Fibroblast of villous mesenchyme (primary cell): Measurements from ENCODE around the gene PWWP2A. TPM values are rescaled to one million over a fixed set of nuclear protein-coding genes. Genes with fewer than 3 reads are reported as not detected.
"Not testable (repeated sequence)": the region's sequence is repeated elsewhere in the genome, so short reads cannot be mapped to it uniquely, and the experiment has no call there.

Experiments used
- DNase-seq: peaks from one replicate; pipeline ENCODE4 v3.0.0-alpha.2; 2010; ENCODE audit warnings: low read depth
- H3K4me3 ChIP-seq: 2 replicates; pipeline ENCODE4 v1.5.1; 2011; ENCODE audit warnings: low read depth, mild to moderate bottlenecking, low read length
- CTCF ChIP-seq: IDR thresholded peaks from 2 replicates; pipeline ENCODE4 v1.5.1; 2012; ENCODE audit warnings: low read depth, mild to moderate bottlenecking, low read length; ENCODE audit not compliant: insufficient read depth
- total RNA-seq: library from RNA; depleted of rRNA; stranded (reverse); fragments of >200 nt; gene quantifications from 2 replicates; pipeline ENCODE4 v1.2.3, GENCODE V29; 2012

The PWWP2A gene
- total RNA-seq, 1 donor = 25.5 TPM

DNA sequence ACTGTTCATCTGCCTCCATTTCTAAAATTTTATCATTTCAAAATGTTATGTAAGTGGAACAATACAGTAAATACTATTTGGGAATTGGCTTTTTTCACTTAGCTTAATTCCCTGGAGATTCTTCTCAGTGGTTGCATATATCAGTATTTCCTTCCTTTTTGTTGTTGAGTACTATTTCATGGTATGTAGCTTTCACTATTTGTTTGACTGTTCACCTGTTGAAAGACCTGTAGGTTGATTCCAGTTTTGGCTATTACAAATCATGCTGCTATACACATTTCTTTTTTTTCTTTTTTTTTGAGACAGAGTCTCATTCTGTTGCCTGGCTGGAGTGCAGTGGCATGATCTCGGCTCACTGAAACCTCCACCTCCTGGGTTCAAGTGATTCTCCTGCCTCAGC, 33.0 kb upstream of the PWWP2A start:
- TF ChIP-seq CTCF = no peak
- DNase-seq = no peak
- no peak overlapping the region for H3K4me3 ChIP-seq

DNA sequence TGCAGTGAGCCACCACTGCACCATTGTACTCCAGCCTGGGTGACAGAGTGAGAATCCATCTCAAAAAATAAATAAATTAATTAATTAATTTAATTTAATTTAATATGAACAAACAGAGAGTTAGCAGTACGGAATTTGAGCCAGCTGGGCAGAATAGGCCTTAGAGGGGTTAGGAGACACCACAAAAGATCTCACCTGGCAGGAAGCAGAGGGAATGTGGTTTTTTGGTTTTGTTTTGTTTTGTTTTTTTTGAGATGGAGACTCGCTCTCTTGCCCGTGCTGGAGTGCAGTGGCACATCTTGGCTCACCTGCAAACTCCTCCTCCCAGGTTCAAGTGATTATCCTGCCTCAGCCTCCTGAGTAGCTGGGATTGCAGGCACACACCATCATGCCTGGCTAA, 31.8 kb upstream of the PWWP2A start:
- TF ChIP-seq CTCF = no peak
- no peak overlapping the region for H3K4me3 ChIP-seq
- no peak for DNase-seq

GRCh38 chr5:160150381-160150780, 31.1 kb upstream of the PWWP2A start:
- no peak for DNase-seq
- TF ChIP-seq CTCF = no peak
- H3K4me3 ChIP-seq = no peak overlapping the region

DNA sequence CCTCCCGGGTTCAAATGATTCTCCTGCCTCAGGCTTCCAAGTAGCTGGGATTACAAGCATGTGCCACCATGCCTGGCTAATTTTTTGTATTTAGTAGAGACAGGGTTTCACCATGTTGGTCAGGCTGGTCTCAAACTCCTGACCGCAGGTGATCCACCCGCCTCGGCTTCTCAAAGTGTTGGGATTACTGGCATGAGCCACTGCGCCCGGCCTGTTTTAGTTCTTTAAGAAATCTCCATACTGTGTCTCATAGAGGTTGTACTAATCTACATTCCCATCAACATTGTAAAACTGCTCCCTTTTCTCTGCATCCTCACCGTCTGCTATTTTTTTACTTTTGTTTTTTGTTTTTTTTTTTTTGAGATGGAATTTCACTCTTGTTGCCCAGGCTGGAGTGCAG, 25.2 kb upstream of the PWWP2A start:
- not testable (repeated sequence) for DNase-seq, H3K4me3 ChIP-seq

GRCh38 chr5:160134332-160134731, 15.1 kb upstream of the PWWP2A start:
- no peak for DNase-seq
- H3K4me3 ChIP-seq = no peak overlapping the region
- no peak for TF ChIP-seq CTCF

DNA sequence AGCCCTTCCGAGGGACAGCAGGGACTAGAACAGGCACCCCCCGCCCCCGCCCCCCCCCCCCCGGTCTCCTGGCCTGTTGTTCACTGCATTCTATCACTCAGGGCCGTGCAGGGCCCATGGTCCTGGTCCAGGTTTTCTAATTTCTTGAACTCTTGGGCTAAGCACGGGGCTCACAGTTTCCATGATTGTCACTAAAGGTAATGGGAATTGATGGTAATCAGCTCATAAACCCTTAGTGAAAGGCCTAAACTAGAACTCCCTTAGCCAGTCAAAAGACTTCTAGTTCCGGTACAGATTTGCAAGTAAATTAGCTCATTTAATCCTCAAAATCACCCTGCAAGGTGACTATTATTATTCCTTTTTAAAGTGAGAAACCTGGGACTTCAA, 14.7 kb upstream of the PWWP2A start:
- no peak overlapping the region for H3K4me3 ChIP-seq
- TF ChIP-seq CTCF = no peak
- no peak for DNase-seq

DNA sequence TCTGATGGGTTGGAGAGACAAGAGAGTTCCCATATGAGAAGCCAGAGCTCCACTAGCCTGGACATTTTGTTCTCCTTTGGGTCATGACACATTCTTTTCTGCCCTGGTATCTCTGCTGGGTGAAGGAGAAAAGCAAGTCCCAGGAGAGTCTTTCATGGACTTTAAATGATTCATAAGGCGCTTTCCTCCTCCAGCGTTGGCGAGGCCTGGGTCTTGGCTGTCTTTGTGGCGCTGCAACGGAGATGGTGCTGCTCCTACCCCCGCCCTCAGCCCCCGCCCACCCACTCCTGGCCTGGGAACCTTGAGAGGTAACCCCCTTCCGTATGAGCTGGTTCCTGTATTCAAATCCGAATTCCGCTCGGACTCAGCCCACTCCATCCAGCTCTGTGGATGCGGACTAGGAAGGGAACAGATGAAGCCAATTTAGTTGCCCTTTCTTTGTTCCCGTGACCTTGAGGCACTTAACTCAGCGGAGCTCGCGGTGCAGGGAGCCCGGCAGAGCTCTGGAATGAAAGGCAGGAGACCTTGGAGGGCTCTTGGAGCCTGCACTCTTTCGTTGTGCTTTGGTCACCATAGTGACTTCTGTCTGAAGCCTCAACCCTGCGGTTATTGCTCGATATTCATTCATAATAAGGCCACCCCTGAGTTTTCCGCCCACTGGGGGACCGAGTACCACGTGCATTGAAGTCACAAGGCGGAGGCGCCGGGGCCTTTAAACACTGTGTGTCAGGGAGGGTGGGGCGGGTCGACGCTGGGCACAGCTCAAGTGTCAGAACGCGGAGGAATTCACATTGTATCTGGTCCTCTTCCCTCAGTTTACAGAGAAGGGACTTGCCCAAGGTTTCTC, 14.0 kb upstream of the PWWP2A start:
- no peak overlapping the region for H3K4me3 ChIP-seq
- TF ChIP-seq CTCF = no peak
- peak; percentile 31 for DNase-seq
